Measurements from ENCODE around the gene DGKD.

The DGKD gene

DNA sequence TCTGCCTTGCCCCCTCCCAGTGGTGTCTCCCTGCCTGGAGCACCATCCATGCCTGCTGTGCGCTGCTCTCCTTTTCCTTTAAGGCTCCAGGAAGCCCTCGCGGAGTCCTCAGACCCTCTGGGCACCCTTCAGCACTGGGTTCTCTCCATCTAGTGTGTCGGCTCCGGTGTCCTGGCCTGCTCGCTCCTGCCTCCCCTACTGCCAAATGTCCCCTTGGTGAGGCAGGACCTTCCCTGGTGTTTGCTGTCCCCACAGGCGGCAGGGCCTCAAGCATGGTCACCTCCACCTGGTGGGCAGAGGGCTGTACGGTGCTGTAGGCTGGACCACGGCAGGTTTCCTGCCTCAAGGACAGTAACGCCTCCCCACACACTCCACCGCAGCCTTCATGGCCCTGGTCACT, 90.2 kb downstream of the DGKD start:
- no peak for DNase-seq (ENCODE audit: low read depth in 2 of 2)

DNA sequence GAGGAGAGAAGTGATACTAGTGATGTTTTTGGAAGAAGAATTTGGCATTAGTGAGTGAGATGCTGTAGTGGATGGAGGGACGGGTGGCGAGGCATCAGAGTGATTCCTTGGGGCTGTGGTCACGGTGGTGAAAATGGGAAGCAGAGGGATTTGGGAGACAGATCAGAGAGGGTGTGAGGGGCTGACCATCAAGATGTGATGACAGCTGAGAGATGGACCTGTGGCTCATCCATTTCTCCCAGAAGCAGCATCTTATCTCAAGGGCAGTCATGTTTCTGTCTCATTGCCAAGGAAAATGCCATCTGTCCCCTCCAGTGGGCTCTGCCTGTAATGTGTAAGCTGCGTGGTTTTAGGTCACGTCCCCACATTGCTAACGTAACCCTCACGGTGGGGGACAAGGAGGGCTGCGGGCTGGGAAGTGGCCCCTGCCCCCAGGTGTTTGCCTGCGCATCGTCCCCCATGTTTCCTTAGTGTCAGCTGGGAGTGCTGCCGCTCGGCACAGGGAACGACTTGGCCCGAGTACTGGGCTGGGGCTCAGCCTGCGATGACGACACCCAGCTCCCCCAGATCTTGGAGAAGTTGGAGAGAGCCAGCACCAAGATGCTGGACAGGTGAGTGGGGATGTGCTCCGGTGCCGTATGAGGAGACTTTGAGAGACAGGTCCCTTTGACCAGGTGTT, 91.0 kb downstream of the DGKD start:
- no peak for DNase-seq (ENCODE audit: low read depth in 2 of 2)

DNA sequence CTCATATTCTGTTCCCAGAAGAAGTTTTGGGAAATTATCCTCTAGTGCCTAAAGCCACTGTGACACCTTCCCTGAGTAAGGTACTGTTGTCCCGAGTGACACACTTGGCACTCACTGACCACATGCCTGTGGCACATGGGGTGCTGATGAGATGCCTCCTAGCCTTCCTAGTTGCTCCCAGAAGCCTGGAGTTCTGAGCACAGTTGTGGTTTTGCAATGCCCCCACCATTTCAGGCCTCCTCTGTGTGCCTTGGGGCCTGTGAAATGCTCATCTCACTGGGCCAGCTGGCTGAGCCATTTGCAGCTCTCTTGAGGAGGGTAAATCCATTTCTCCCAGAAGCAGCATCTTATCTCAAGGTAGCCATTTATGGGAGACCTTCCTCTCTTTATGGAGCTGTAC, 91.8 kb downstream of the DGKD start:
- no peak for DNase-seq (ENCODE audit: low read depth in 2 of 2)

DNA sequence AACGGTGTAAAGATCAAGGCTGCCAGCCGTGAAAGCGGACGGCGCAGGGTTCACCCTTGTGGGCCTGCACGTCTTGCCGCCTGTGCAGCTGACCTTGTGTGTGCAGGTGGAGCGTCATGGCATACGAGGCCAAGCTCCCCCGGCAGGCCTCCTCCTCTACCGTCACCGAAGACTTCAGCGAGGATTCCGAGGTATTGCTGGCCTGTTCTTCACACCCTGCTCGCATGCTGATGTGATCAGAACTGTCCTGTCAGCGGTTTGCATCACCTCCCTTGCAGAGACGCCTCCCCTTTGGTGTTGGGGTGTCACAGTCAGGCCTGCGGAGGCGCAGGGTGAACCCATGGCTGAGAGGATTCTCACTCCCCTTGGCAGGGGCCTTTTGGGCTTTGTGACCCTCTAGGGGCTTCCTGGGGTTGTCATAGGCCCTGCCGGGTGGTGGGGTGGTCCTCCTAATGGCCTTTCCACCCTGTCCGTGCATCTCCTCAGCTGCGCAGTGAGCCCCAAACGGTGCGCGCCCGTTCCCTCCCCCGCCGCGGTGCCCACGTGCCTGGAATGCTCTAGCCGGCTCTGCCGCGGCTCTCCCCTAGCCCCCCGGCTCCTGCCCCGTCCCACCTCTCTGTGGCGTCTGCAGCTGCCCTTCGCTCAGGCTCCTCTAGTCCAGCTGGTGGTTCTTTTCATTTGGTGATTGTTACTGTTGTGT, 92.5 kb downstream of the DGKD start:
- no peak for DNase-seq (ENCODE audit: low read depth in 2 of 2)

DNA sequence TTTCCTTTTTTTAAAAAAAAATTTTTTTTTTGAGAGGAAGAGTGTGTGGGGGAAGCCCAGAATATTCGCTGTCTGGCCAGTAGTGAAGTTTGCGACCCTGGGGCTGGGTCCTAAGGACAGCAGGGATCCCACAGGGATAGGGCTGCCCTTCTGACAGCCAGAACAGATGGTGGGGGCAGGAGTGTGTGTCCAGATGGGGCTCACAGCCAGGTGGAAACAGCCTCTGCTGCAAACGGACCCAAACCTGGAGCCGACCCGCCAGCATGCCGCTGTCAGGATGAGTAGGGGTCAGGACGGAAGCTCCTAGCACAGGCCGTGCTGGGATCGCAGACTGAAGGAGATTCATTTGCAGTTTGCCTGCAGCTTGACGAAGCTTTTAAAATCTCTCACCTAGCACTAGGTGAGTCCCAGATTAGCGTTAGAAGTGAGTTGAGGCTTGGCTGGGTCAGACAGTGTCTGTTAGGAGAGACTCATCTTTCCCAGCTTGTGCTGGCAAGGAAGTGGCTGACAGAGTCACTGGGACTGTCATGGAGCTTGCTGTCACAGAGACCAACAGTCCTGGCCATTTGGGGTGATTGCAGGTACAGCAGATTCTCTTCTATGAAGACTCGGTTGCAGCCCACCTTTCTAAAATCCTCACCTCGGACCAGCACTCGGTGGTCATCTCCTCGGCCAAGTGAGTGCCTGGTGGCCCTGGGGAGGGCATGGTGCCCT, 93.4 kb downstream of the DGKD start:
- no peak for DNase-seq (ENCODE audit: low read depth in 2 of 2)

DNA sequence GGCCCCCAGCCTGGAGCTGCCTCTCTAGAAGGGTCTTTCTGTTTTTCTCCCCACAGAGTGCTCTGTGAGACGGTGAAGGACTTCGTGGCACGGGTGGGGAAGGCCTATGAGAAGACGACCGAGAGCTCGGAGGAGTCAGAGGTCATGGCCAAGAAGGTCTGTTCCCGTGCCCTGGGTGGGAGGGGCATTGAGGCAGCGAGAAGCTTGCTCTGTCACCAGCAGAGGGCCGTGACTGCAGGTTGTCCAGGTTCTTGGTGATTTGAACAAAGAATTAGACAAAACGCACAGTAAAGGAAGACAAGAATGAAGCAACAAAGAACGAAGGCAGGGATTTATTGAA, 93.9 kb downstream of the DGKD start:
- no peak for DNase-seq (ENCODE audit: low read depth in 2 of 2)

DNA sequence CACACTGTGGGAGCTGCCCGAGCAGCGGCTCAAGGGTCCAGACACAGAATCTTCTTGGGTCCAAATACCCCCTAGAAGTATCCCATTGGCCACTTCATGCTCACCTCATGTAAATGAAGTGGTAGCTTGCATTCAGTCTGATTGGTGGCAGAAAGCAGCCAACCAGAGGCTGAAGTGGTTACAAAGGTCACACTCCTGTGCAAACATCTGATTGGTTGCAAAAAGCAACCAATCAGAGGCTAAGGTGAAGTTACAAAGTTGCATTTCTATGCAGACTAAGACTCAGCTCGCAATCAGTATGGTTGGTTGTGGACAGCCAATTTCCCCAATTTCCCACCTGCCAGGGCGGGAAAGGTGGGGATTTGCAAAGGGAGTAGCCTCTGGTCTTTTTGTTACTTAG, 94.3 kb downstream of the DGKD start:
- no peak for DNase-seq (ENCODE audit: low read depth in 2 of 2)

DNA sequence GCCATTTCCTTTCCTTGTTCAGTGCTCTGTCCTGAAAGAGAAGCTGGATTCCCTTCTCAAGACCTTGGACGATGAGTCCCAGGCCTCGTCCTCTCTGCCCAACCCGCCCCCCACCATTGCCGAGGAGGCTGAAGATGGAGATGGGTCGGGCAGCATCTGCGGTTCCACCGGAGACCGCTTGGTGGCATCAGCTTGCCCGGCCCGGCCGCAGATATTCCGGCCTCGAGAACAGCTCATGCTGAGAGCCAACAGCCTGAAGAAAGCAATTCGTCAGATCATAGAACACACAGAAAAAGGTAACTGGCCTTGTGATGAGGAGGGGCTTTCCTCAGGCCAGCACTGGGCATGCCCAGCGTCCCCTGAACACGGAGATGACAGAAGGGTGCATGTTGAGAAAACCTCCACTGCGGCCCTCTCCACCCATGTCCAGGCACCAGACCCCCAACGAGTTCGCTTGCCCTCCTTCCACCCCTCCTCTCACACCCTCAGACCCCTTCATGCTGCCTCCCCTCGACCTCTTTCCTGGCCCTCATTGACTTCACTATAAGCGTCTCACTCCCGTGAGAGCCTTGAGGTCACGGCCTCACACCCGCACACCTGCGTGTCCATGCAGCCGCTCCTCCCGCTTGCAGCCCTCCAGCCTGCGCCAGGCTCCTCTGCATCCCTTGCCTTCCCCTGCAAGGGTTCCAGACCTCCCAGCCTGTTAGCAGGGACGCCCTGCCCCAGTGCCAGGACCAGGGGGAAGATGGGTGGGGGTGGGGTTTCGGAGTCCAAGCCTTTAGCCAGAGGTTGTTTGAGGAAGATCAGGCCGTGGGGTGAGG, 95.0 kb downstream of the DGKD start:
- DNase-seq (ENCODE audit: low read depth in 2 of 2) = no peak

DNA sequence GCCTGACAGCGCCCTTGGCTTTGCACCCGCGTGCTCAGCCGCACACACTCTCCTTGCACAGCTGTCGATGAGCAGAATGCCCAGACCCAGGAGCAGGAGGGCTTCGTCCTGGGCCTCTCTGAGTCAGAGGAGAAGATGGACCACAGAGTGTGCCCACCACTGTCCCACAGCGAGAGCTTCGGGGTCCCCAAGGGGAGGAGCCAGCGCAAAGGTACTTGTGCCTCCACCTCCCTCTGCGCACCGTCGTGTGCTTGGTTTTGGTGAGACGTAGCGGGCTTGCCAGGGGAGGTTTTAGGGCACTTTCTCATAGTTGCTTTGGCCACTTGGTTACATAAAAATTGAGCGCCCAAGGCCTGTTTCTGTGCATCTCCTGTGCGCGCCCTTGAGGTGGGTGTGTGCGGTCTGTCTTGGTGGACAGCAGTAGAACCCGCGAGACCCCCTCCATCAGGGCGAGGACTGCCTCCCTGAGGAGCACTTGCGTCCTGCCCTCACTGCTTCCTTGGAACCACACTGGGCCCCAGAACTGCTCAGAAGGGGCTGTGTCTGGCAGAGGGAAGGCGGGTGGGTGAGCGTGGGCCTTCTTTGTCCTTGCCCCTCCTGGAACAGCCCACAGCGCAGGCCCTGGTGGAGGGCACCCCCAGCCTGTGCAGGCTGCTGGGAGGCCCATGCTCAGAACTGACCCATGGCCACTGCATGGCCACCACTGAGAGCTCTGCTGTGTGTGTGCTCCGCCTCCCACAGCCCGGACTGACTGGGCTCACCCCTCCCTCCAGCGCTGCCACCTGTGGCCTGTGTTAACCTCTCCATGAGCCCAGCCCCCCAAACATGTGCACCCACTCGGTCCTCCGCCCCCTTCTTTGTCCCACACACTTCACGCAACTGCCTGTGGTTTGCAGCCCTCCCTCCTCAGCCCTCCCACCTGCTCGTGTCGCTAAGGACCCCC, 95.9 kb downstream of the DGKD start:
- no peak for DNase-seq (ENCODE audit: low read depth in 2 of 2)

DNA sequence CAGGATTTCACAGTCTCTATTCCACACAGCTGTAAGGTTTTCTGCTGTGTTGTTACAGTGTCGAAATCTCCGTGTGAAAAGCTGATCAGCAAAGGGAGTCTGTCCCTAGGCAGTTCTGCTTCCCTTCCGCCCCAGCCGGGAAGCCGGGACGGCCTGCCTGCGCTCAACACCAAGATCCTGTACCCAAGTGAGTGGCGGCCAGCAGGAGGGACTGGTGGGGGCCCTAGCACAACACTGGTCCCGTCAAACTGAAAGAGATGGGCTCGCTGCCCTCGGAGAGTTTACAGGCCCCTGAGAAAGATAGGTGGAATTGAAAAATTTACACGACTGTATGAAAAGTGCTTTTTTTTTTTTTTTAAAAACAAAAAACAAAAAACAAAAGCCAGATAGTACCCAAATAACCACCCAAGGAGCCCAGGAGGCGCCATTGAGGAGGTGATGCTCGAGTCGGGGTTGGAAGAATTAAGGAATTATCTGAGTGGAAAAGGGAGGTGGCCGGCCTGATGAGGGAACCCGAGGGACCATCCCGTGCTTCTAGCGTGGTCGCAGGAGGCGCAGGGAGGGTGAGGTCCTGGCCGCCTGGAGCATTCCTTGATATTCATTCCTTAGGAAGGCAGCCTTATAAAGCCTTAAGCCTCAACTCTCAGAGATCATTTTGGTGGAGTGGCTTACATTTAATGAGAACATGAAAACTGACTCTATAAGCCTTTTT, 96.7 kb downstream of the DGKD start:
- DNase-seq (ENCODE audit: low read depth in 2 of 2) = no peak

DNA sequence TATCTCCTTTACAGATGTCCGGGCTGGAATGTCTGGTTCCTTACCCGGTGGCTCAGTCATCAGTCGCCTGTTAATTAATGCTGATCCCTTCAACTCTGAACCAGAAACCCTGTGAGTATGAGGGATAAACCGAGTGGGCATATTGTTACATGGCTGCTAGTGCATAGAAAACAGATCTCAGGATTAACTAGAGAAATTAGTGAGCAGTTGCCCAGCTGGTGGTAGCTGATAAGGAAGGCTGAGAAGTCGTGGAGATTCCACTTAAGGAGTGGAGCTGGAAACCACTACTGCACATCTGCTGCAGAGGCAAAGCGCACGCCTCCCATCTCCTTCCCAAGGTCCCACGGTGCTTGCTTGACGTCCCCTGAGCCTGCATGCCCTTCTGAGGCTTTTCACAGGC, 97.7 kb downstream of the DGKD start:
- no peak for DNase-seq (ENCODE audit: low read depth in 2 of 2)

DNA sequence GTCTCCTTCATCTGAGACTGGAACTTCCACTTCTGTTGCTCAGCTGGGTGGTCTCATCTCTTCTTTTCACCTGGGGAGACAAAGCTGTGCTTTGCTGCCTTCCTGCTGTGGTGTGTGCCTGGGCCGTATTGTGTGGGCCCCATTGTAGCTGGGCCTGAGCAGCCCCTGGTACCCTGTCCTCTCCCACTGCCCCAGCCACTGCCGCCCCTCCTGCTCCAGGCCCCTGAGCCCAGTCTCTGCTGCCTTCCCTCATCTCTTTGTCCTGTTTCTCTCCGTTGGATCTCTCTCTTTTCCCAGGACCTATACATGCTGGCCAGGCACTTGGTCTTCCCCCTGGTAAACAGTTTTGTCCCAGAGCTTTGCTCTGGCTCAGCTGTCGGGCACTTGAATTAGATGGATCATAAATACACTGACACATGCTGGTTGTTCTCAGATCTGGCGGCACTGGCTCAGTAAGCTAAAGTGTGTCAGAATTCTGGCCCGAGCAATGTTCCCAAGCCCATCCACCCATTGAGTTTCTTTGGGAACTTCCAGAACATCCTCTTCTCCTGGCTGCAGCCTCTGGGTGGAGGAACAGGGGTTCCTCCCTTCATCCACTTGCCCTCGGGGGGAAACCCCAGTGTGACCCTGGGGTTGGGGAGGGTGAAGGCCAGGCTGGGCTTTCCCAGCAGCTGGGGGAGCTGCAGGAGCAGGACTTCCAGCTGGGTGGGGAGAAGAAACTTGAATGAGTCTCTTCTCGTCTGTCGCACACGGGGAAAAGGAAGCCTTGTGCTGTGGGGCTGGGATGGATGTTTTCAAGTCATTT, 99.0 kb downstream of the DGKD start:
- no peak for DNase-seq (ENCODE audit: low read depth in 2 of 2)

DNA sequence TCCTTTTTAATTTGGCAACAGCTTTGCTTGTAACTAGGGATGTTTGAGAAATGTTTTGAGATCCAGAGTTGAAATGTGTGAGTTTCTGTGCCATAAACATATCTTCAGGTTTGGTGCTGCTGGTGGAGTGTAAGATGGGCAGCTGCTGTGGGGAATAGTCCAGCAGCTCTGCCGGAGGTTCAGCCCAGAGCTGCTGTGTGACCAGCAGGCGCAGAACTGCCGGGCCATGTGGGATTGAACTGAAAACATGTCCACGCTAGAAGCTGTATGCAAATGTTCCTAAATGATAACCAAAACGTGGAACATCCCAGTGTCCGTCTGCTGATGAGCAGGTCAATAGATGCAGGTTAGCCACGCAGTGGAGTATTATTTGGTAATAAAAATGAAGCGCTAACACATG, 99.6 kb downstream of the DGKD start:
- DNase-seq (ENCODE audit: low read depth in 2 of 2) = no peak

DNA sequence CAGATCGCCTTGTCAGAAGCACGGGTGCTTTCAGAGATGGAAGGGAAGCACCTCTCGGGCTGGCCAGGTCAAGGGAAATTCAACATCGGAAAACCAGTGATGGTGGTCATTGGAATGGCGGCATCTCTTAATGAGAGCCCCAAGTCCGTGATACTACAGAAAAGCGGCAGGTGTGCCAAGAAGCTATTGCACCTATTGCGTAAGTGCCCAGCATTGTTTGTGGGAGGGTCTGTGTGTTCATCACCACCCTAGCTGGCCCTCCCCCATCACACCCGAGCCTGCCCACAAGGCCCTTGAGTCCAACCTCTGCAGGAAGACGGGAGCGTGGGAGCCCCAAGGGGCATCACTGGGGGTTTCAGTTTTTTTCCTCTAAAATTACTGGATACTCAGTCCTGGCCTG, 100.7 kb downstream of the DGKD start:
- no peak for DNase-seq (ENCODE audit: low read depth in 2 of 2)

DNA sequence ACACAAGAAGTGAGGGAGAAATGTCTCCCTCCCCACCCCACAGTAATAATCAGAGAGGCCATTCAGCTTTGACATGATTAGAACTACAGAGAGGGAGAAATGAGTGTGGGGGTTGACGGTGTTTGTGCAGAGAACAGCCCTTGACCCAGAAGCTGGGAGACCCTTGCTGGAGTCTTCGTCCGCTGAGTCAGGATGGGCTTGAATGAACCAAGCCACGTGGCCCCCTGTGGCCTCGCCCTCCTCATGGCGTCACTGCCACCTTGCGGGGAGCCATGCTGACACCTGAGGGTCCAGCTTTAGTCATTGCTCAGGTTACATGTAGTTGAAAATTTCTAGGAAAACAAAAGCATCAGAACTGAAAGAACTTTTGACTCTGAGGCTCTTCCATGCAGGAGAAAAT, 101.2 kb downstream of the DGKD start:
- DNase-seq (ENCODE audit: low read depth in 2 of 2) = no peak

DNA sequence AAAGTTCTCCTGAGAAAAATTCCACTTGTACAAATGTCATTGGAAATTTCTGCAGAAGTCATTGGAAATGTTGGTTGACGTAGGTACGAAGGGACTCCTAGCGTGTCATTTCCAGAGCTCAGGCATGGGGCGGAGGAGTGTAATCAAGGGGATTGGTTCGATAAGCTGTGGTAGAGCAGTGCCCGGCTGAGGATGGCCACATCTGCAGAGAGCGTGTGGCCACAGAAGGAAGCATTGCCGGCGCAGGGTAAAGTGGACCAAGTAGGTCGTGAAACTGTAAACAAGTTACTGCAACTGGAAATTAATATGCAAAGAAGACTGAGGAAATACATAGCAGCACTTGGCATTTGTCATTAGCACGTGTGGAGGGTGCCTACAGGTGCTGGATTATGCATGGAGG, 101.8 kb downstream of the DGKD start:
- DNase-seq (ENCODE audit: low read depth in 2 of 2) = no peak

DNA sequence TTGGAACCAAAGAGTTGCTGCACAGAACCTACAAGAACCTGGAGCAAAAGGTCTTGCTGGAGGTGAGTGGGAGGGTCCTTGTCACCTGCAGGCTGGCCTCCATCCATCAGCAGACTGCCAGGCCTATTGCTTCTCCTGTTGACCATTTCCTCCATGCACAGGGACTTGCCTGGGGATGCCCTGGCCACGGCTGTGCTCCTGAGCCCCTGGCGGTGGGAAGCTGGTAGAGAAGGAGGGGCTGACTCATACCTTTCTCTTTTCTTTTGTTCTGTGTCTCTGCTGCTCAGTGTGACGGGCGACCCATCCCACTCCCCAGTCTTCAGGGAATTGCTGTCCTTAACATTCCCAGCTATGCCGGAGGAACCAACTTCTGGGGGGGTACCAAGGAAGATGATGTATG, 102.6 kb downstream of the DGKD start:
- no peak for DNase-seq (ENCODE audit: low read depth in 2 of 2)

DNA sequence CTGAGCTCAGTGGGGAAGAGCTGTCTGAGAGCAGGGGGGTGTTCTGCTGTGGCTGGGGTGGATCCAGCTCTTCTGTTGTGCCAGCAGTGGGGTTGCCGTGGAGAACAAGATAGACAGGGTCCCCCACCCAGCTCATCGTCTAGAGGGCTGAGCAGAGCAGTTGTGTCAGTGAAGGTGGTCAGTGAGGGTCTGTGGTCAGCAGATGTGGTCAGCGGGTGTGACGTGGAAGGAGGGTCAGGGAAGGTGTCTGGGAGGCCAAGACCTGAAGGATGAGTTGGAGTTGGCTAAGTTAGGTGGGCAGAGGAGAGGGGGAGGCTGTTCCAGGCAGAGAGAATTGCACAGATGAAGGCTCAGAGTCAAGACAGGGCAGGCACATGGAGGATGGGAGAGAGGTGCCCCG, 103.1 kb downstream of the DGKD start:
- no peak for DNase-seq (ENCODE audit: low read depth in 2 of 2)

DNA sequence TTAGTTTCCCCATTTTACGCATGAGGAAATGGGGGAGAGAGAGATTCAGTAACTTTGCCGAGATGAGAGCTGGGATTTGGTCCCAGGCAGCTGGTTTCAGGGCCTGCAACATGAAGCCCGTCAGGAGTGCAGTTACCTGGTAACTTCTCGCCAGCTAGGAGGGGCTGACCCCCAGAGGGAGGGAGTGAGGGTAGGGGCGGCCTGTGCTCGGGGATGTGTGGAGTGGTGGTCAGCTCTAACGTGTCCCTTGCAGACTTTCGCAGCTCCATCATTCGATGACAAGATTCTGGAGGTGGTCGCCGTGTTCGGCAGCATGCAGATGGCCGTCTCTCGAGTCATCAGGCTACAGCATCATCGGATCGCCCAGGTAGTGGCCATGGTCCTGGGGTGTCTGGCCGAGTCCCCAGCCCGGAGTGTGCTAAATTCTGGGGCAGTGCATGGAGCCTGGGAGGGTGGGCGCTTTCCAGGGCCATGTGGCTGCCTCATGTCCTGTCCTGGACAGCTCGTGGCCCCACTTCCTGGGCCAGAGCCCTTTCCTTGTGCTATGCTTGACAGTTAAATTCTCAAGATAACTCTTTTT, 103.8 kb downstream of the DGKD start:
- no peak for DNase-seq (ENCODE audit: low read depth in 2 of 2)

All from fibroblast of skin of left quadriceps (primary cell).